Measurements from ENCODE around the gene LSAMP. TPM values are rescaled to one million over a fixed set of nuclear protein-coding genes. Genes with fewer than 3 reads are reported as not detected.

Gene LSAMP
- total RNA-seq, 6 donors from 2014 or later = 7.1 to 28.1 (median 13.4) TPM

DNA sequence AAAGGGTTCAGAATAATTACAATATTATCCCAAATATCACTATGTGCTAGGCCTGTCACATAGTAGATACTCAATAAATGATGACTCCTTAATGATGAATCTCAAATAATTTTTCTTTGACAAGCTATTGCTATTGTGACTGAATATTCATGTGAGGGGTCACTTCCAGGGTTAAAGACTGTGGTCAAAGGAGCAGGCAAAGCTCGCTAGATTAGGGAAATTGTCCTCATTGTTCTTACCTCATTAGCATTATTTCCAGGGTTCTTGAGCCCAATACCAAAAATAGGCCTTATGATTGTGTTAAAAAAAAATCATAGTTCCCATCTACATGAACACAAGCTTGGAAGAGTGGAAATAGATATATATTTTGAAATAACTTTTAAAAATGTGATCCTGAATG lies 569.8 kb downstream of the LSAMP start:
- H3K9me3 ChIP-seq = no peaks in the 10 kb centered on the region
- no peak overlapping the region for H3K4me3 ChIP-seq
- no peak overlapping the region for H3K27ac ChIP-seq
- TF ChIP-seq POLR2AphosphoS5 (IDR thresholded peaks at IDR 0.05) = no peak
- TF ChIP-seq EP300 (IDR thresholded peaks at IDR 0.05) = no peak
- TF ChIP-seq, protein P1, sequence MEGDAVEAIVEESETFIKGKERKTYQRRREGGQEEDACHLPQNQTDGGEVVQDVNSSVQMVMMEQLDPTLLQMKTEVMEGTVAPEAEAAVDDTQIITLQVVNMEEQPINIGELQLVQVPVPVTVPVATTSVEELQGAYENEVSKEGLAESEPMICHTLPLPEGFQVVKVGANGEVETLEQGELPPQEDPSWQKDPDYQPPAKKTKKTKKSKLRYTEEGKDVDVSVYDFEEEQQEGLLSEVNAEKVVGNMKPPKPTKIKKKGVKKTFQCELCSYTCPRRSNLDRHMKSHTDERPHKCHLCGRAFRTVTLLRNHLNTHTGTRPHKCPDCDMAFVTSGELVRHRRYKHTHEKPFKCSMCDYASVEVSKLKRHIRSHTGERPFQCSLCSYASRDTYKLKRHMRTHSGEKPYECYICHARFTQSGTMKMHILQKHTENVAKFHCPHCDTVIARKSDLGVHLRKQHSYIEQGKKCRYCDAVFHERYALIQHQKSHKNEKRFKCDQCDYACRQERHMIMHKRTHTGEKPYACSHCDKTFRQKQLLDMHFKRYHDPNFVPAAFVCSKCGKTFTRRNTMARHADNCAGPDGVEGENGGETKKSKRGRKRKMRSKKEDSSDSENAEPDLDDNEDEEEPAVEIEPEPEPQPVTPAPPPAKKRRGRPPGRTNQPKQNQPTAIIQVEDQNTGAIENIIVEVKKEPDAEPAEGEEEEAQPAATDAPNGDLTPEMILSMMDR (IDR thresholded peaks at IDR 0.05) = no peak
- no peak for TF ChIP-seq POLR2A (IDR thresholded peaks at IDR 0.05)
- H3K36me3 ChIP-seq = no peaks in the 10 kb centered on the region
- WGBS, 2 donors = 82 to 87% methylated on average over 1 of the region's 1 CpG
- DNase-seq (no peak), ATAC-seq (ENCODE audit: low FRiP score in 2 of 2) (no peak)
- H3K4me1 ChIP-seq = peaks cover 0 to 5% (median 4%) of the 10 kb centered on the region in 4 donors
- H3K27me3 ChIP-seq = no peaks in the 10 kb centered on the region

- peaks cover 0 to 2% (median under 1%) of the 10 kb centered on the region in 4 donors for H3K4me1 ChIP-seq
- no peaks in the 10 kb centered on the region for H3K36me3 ChIP-seq
- no peak overlapping the region for H3K4me3 ChIP-seq
- TF ChIP-seq POLR2AphosphoS5 (IDR thresholded peaks at IDR 0.05) = no peak
- no peak overlapping the region for H3K27ac ChIP-seq
- no peak for ATAC-seq (ENCODE audit: low FRiP score in 2 of 2)
- H3K27me3 ChIP-seq = no peaks in the 10 kb centered on the region
- H3K9me3 ChIP-seq = no peaks in the 10 kb centered on the region
- no peak for DNase-seq
Observed at GRCh38 chr3:115871735-115872134, 573.6 kb downstream of the LSAMP start.

- Histone ChIP-seq H3K4me1 (no peaks in the 10 kb centered on the region), H3K9me3 (no peaks in the 10 kb centered on the region), H3K27ac (no peak overlapping the region), H3K4me3 (no peak overlapping the region), H3K36me3 (no peaks in the 10 kb centered on the region), H3K27me3 (no peaks in the 10 kb centered on the region)
- no peak for ATAC-seq (ENCODE audit: low FRiP score in 2 of 2)
- DNase-seq = no peak
- TF ChIP-seq POLR2A (IDR thresholded peaks at IDR 0.05) (no peak), POLR2AphosphoS5 (IDR thresholded peaks at IDR 0.05) (no peak), EP300 (IDR thresholded peaks at IDR 0.05) (no peak)
- TF ChIP-seq, protein P1 (IDR thresholded peaks at IDR 0.05) = no peak
- WGBS, 2 donors = 54 to 55% methylated on average over 2 of the region's 2 CpGs
Observed at GRCh38 chr3:115864911-115865310, 580.4 kb downstream of the LSAMP start.

DNA sequence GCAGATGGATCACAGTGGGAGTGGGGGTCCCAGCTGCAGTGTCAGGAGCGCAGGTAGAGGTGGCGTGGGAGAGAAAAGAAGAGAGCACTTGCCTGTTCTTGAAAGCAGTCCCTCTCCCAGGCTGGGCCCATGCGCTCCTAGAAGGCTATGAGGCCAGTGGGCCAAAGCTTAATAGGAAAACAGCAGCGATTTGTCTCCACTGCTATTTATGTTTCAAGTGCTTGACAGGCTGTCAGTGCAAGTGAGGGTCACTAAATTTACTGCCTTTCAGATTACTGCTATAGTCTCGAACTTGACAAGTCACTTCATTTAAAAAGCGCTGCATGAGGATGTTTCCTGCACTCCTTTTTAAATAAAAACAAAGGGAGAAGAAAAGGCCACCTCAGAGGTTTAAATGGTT lies 582.4 kb downstream of the LSAMP start:
- WGBS, 2 donors = 68 to 71% methylated on average over 6 of the region's 6 CpGs
- Histone ChIP-seq H3K4me3 (no peak overlapping the region), H3K27ac (no peak overlapping the region), H3K27me3 (no peaks in the 10 kb centered on the region), H3K36me3 (no peaks in the 10 kb centered on the region), H3K9me3 (no peaks in the 10 kb centered on the region), H3K4me1 (no peaks in the 10 kb centered on the region)
- DNase-seq (no peak), ATAC-seq (ENCODE audit: low FRiP score in 2 of 2) (no peak)
- TF ChIP-seq EP300 (IDR thresholded peaks at IDR 0.05) = no peak
- TF ChIP-seq, protein P1 (IDR thresholded peaks at IDR 0.05) = no peak
- no peak for TF ChIP-seq POLR2AphosphoS5 (IDR thresholded peaks at IDR 0.05)
- TF ChIP-seq POLR2A (IDR thresholded peaks at IDR 0.05) = no peak

GRCh38 chr3:115862099-115862498 lies 583.2 kb downstream of the LSAMP start:
- 78 to 86% methylated on average over 1 of the region's 1 CpG for WGBS, 2 donors
- no peaks in the 10 kb centered on the region for H3K4me1 ChIP-seq
- DNase-seq (no peak), ATAC-seq (ENCODE audit: low FRiP score in 2 of 2) (no peak)
- no peaks in the 10 kb centered on the region for H3K9me3 ChIP-seq
- no peaks in the 10 kb centered on the region for H3K36me3 ChIP-seq
- no peak overlapping the region for H3K27ac ChIP-seq
- no peak for TF ChIP-seq POLR2AphosphoS5 (IDR thresholded peaks at IDR 0.05)
- TF ChIP-seq, protein P1 (IDR thresholded peaks at IDR 0.05) = no peak
- TF ChIP-seq EP300 (IDR thresholded peaks at IDR 0.05) = no peak
- TF ChIP-seq POLR2A (IDR thresholded peaks at IDR 0.05) = no peak
- H3K27me3 ChIP-seq = no peaks in the 10 kb centered on the region
- no peak overlapping the region for H3K4me3 ChIP-seq
